ENCODE measurements around the gene PCOLCE2.
"Not testable (repeated sequence)": the region's sequence is repeated elsewhere in the genome, so short reads cannot be mapped to it uniquely, and the experiment has no call there.

Gene PCOLCE2

DNA sequence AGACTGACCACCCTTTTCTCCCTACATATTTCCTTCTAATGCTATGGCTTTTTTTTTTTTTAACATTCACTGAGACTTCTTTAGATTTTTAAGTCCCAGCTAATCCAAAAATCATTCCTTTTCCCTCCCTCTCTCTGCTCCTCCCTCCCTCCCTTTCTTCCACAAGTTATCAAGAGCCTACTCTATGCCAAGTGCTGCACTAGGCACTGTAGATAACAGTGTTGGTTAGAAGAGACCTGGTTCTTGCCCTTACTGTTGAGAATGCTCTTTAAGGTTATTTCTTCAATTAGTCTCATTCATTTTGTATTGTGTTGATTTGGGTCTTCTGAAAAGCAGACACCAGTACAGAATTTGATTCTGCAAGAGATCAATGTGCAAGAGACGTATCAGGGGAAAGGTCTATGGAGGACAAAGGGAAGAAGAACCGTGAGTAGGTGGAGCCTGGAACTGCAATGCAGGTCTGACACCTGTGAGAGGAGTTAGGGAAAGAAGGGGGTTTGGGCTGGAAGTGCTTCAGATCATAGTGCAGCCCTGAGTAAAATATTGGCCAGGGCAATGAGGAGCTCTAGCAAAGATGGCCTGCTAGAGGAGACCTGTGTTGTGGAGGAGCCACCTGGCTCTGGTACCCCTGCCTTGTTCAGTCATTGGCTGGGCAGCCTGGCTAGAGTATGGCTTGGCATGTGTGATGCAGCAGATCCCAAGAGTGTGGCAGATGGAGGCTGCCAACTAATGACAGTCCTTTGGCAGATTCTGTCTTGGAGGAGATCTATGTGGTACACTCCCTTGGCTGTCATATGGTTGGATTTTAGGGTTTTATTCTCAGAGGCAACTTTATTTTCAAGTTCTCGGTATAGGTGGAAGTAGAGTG lies 9.7 kb upstream of the PCOLCE2 start:
- DNase-seq: no peak

DNA sequence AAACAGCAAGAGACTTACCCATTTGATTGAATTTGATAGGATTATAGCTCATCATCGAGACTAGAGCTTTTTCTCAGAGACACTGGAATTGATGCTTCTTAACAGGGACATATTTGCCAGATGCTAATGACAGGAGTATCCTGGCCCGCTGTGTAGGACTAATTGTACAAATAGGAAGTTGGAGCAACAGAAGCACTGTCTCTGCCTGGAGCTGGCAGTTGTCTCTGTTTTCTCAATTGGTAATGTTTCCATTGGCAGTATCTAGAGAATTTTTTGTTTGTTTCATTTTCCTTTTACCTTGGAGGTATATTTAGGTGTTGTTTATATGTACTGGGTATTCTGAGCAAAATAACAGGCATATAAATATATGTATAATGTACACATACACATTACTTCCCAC lies 8.9 kb upstream of the PCOLCE2 start:
- no peak for DNase-seq

DNA sequence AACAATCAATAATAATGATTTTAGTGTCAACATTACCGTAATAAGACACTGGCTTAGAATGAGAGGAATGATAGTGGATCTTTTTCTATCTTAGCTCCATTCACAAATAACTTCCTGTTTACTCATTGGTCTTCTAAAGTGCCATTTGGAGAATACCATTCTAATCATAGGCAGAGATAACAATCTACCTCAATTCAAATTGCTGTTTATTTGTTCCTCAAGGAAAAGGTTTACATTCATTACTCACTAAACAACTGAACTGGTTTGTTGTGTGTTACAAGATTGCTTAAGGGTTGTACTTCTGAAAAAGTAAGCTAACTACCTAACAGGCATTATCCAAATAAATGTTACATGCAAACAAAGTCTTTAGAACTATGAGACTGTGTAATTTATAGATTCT lies 8.1 kb upstream of the PCOLCE2 start:
- no peak for DNase-seq

GRCh38 chr3:142896201-142896755 lies 7.4 kb upstream of the PCOLCE2 start:
- no peak for DNase-seq

- DNase-seq: no peak
Observed at GRCh38 chr3:142894493-142894892, 5.6 kb upstream of the PCOLCE2 start.

- DNase-seq: no peak
Observed at GRCh38 chr3:142892714-142893113, 3.8 kb upstream of the PCOLCE2 start.

GRCh38 chr3:142890592-142890991 lies 1.7 kb upstream of the PCOLCE2 start:
- DNase-seq: no peak

- no peak for DNase-seq
Observed at GRCh38 chr3:142889212-142890014, 530 bp upstream of the PCOLCE2 start.

DNA sequence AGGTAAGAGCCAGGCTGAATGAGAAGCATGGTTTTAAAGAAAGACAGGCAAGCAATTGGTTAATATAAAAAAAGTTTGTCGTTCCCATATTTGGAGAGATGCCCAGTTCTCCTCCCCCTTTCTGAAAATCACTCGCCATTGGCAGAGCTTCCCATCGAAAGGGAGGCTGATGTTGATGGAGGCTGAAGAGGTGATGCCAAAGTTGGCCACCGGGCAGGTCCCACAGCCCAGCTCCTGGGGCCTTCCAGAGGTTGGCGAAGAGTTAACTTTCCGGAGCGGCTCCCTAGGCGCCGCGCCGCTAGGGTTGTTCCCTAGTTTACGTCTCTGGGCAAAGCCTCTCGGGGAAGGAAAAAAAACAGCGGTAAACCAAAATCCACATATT lies 793 bp downstream of the PCOLCE2 start:
- peak; percentile 62 for DNase-seq

GRCh38 chr3:142886940-142887339 lies 1.9 kb downstream of the PCOLCE2 start:
- no peak for DNase-seq

DNA sequence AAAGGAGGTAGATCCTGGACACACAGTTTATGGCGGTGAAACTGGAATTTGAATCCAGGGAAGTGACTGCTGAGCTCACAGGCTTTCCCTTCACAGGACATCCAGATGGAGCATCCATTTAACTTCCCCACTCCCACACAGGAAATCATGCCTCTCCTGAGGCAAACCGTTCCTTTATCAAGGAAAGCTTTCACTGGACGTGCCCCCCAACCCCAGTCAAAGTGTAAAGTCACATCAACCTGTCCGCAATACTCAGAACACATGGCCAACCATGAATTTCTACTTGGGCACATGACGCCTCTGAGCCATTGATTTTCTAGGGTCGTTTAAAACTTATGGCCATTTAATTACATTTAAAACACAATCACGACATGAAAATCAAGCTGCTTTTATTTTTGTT lies 2.9 kb downstream of the PCOLCE2 start:
- no peak for DNase-seq

DNA sequence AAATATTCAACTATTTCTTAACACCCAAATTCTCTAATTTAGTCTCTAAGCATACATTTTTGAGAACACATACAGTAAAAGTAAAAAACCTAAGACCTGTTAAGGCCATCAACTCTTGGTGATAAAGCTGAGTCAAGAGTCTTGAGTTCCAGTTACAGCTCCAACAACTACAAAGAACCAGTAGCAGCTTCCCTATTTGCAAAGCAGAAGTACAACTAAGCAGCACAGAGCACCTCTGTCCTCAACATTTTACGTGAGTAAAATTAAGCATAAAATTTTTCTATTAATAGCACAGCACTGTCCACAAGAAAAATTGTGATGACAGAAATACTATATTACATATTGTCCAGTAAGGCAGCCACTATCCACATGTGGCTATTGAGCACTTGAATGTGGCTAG lies 4.4 kb downstream of the PCOLCE2 start:
- DNase-seq: no peak

DNA sequence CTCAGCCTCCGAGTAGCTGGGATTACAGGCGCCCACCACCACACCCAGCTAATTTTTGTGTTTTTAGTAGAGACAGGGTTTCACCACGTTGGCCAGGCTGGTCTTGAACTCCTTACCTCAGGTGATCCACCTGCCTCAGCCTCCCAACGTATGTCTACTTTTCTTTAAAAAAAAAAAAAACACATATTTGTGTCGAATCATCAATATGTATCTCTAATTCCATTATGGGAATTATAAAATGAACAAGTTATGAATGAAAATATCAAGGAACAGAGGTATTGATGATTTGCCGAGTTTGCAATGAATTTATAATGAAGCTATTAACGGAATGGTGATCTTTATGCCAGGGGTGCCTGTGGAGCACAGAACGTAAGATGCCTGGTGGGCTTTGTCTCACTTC lies 5.3 kb downstream of the PCOLCE2 start:
- not testable (repeated sequence) for DNase-seq

DNA sequence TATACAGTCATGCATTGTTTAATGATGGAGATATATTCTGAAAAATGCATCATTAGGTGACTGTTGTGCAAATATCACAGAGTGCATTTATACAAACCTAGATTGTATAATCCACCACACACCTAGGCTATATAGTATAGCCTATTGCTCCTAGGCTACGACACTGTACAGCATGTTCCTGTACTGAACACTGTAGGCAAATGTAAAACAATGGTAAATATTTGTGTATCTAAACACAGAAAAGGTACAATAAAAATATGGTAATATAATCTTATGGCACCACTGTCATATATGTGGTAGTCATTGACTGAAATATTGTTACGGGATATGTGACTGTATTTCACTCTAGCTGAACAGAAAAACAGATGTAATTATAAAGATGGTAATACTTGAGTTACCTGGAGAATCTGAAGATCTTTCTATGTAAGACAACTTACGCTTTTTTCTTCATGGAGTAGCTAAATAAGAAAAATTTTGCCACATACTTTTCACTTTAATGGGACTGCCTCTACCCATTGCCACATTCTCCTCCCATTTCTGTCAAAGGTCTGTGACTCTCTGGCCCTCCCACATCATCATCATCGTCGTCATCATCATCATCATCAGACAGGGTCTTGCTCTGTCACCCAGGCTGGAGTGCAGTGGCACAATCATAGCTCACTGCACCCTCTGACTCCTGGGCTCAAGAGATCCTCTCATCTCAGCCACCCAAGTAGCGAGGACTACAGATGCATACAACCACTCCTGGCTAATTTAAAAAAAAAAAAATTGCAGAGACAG lies 7.2 kb downstream of the PCOLCE2 start:
- no peak for DNase-seq

- no peak for DNase-seq
Observed at GRCh38 chr3:142878649-142879300, 10.1 kb downstream of the PCOLCE2 start.

DNA sequence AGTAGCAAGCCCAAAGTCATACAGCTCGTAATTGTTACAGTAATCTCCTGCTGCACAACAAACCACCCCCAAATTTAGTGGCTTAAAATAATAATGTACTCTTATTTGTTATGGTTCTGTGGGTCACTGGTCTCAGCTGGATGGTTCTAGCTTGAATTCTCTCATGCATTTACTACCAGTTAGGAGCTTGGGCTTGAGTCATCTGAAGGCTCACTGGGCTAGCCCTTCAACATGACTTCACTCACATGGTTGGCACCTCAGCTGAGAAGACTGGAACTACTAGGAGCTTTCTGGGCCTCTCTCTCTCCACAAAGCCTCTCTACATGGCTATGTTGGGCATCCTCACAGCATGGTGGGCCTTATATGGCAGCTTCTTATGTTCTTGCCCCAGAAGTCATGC lies 12.5 kb downstream of the PCOLCE2 start:
- DNase-seq: no peak

DNA sequence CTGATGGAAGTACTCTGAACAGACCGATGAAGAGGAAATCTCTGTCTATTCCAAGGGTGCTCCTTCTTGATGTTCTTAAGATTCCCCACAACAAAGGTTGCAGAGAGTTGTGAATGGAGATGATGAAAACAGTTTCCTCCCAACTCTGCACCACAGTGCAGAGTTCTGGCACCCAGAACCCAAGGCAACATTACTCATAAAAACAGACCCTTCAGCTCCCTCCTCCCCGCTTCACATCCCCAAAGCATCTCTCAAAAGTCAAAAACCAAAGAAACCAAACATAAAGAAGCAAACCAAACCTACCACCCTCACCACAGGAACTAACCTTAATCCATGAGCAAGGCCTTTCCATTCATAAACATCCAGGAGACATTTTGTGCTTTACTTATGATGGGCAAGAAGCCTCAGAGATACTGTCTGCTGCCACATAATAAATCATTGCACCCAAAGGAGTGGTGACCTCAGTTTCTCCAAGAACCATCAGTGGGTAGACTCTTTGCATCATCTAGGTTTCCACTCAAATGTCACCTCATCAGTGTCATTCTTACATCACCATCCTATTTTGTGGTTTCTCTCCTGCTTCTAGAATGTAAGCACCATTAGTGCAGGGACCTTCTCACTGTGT lies 13.2 kb downstream of the PCOLCE2 start:
- DNase-seq: no peak

DNA sequence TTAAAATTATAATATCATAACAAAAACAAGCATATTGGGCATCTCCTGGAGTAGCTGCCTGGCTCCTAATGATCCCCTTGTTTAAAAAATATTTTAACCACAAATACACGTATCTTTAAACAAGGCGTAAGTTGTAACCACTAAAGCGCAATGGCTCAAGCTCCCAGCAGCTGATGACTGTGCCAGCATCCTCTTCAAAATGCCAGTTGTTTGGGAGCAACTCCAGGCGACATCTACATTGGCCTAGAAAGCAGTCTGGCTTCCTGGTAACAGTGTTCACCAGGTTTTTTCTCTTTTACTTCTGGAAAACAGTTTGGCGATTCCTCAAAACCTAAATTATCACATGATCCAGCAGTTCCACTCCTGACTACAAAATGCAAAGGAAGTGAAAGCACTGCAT lies 13.8 kb downstream of the PCOLCE2 start:
- DNase-seq: no peak

DNA sequence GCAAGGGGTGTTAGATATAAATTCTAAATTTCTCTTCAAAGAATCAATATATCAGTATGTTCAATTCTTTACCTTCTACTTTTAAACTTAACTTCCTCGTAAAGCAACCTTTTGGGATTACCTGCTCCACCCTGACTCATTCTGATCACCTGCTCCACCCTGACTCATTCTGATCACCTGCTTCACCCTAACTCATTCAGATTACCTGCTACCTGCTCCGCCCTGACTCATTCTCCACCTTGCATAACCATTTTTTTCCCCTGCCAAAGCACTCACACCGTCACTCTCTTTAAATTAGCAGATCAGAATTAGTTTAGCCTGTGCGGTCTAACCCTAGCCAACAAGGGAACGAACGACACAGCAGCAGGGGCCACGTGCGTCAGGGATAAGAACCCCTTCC lies 20.5 kb downstream of the PCOLCE2 start:
- DNase-seq: not testable (repeated sequence)

DNA sequence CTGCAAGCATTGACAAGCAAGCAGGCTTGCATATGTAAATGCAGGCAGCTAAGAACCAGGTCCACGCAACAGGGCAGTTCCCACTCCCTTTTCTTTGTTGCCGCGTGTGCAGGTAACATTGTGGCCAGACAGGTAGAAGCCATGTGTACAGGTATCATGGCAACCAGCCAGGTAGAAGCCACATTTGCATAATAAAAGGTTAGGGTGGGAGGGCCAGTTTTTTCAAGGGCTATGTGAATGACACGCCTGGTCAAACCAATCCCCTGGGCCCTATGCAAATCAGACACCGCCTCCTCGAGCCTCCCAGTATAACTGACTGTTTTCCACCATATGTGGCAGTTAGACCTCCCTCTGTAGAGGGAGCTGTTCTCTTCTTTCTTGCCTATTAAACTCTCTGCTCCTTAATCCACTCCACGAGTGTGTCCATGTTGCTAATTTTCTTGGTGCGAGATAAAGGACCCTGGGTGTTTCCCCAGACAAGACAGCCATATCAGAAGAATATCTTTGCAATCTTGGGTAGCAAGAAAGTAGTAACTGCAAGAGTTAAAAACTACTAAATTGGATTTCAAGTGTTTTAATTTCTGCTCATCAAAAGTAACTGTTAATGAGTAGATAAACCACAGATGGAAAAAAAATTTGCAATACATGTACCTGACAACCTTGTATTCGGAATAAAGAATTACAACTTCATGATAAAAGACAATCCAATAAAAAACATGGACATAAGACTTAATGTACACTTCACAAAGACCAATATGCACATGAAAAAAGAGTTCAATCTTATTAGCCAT lies 21.8 kb downstream of the PCOLCE2 start:
- DNase-seq: peak; percentile 93

Data from COR-L47 (cell line).